OCI-LY7 (cell line): ENCODE results near the gene GTF2F1. TPM values are rescaled to one million over a fixed set of nuclear protein-coding genes. Genes with fewer than 3 reads are reported as not detected.

ENCODE experiments used
- BruUV-seq: library from RNA; stranded (reverse); fragments of 400-500 nt; replicated peaks from 2 replicates; lab custom pipeline; 2021; lab: Mats Ljungman, UMichigan
- CTCF ChIA-PET: fragments of 300-600 bp; sonication (Branson Sonifier 250); formaldehyde crosslinking; loops from one replicate; lab custom pipeline; 2022; ENCODE audit warnings: antibody characterized with exemption; ENCODE audit not compliant: unreplicated experiment; lab: Charles Lee
- POLR2A ChIA-PET: fragments of 300-600 bp; sonication (Branson Sonifier 250); formaldehyde crosslinking; loops from one replicate; lab custom pipeline; 2022; ENCODE audit warnings: antibody characterized with exemption; lab: Charles Lee
- DNase-seq: peaks from one replicate; pipeline ENCODE4 v3.0.0-alpha.2; 2015; ENCODE audit warnings: low spot score
- H2AFZ ChIP-seq: fragments of 200-600 bp; sonication (generic), shearing (Covaris generic); 2 replicates; pipeline ENCODE4 v1.6.1; 2014; ENCODE audit warnings: mild to moderate bottlenecking, antibody characterized with exemption, low read length, moderate library complexity
- H3K27ac ChIP-seq: fragments of 200-600 bp; sonication (generic); 2 replicates; pipeline ENCODE4 v1.5.1; 2014; ENCODE audit warnings: mixed run types, low read depth, mild to moderate bottlenecking, moderate library complexity, low read length, inconsistent platforms; ENCODE audit not compliant: poor library complexity, severe bottlenecking
- H3K36me3 ChIP-seq: fragments of 200-600 bp; sonication (generic); 2 replicates; pipeline ENCODE4 v1.6.1; 2014; ENCODE audit warnings: mild to moderate bottlenecking, antibody characterized with exemption, low read length, moderate library complexity, mixed read lengths; ENCODE audit not compliant: insufficient read depth
- H3K4me1 ChIP-seq: fragments of 200-600 bp; sonication (generic); 2 replicates; pipeline ENCODE4 v1.5.1; 2014; ENCODE audit warnings: mild to moderate bottlenecking, low read length; ENCODE audit not compliant: insufficient read depth, poor library complexity, severe bottlenecking
- H3K4me2 ChIP-seq: fragments of 200-600 bp; sonication (generic); 2 replicates; pipeline ENCODE4 v1.6.1; 2014; ENCODE audit warnings: mild to moderate bottlenecking, low read length
- H3K4me3 ChIP-seq: fragments of 200-600 bp; sonication (generic); 2 replicates; pipeline ENCODE4 v1.5.1; 2014; ENCODE audit warnings: mild to moderate bottlenecking, low read depth, low read length; ENCODE audit not compliant: poor library complexity, severe bottlenecking
- H3K79me2 ChIP-seq: fragments of 200-600 bp; sonication (generic); 2 replicates; pipeline ENCODE4 v1.6.1; 2016; ENCODE audit warnings: low read depth, mild to moderate bottlenecking, low read length, moderate library complexity, mixed read lengths; ENCODE audit not compliant: insufficient read depth
- H3K9me2 ChIP-seq: fragments of 200-600 bp; sonication (generic); 2 replicates; pipeline ENCODE4 v1.6.1; 2016; ENCODE audit warnings: mild to moderate bottlenecking, low read length, mixed read lengths; ENCODE audit not compliant: insufficient read depth
- H3K9me3 ChIP-seq: fragments of 200-600 bp; sonication (generic); 2 replicates; pipeline ENCODE4 v1.6.1; 2014; ENCODE audit warnings: mild to moderate bottlenecking, mixed run types, low read length, mixed read lengths
- H4K20me1 ChIP-seq: fragments of 200-600 bp; sonication (generic); 2 replicates; pipeline ENCODE4 v1.6.1; 2014; ENCODE audit warnings: mild to moderate bottlenecking, antibody characterized with exemption, low read length, moderate library complexity, mixed read lengths; ENCODE audit not compliant: insufficient read depth
- CTCF ChIP-seq: fragments of 200-600 bp; sonication (generic); conservative IDR thresholded peaks from 2 replicates; pipeline ENCODE4 v1.5.1; 2014; ENCODE audit warnings: mild to moderate bottlenecking, antibody characterized with exemption, low read length, moderate library complexity, mixed read lengths
- EZH2phosphoT487 ChIP-seq: fragments of 200-600 bp; sonication (generic); IDR thresholded peaks from 2 replicates; pipeline ENCODE4 v1.6.1; 2018; ENCODE audit warnings: low read depth, borderline replicate concordance, mild to moderate bottlenecking, mixed run types, antibody characterized with exemption, low read length, moderate library complexity, mixed read lengths
- intact Hi-C: fragments of 100-400 bp; cut with micrococcal nuclease; formaldehyde crosslinking; loops from one replicate; pipeline ENCODE4 v1.10.0; 2022; ENCODE audit not compliant: unreplicated experiment
- total RNA-seq, 2 experiments: library from RNA; depleted of rRNA in 1 of 2; stranded (reverse); fragments of >200 nt in 1 of 2; shearing (Covaris generic) in 1 of 2; gene quantifications; 2 replicates each; pipeline ENCODE4 v1.2.3, GENCODE V29; 2014 to 2022

GTF2F1 gene
- total RNA-seq, 2 experiments from 2014 or later, result 31.1 to 43.2 TPM

GRCh38 chr19:6424939-6425731, 32.2 kb upstream of the GTF2F1 start:
- DNase-seq, result peak; percentile 100
- Histone ChIP-seq H3K4me3 (peak overlapping the region; percentile 40), H2AFZ (peak overlapping the region; percentile 53; the same call in 1 of the 2 replicates), H3K36me3 (peaks cover 33% of the 10 kb centered on the region), H3K27ac (peak overlapping the region; percentile 48), H3K9me2 (no peaks in the 10 kb centered on the region), H3K79me2 (peaks cover 40% of the 10 kb centered on the region), H4K20me1 (peaks cover 24% of the 10 kb centered on the region), H3K4me2 (peak overlapping the region; percentile 51), H3K4me1 (peaks cover 26% of the 10 kb centered on the region), H3K9me3 (no peaks in the 10 kb centered on the region)
- POLR2A ChIA-PET, result interaction anchor here (0.5 to 1.2 kb wide), 4 partner anchors 9 to 650 kb away, joined by 3 to 5 read pairs (median 3); partner anchors contain the start of gene ALKBH7
- CTCF ChIA-PET, result no interaction called here
- BruUV-seq, result no TSS peak
- TF ChIP-seq CTCF, result no peak
- intact Hi-C loops, result loop anchor here (2.0 to 10.0 kb wide), 3 partner anchors 36 to 260 kb away; partner anchors contain the start of gene ALKBH7

- TF ChIP-seq CTCF (no peak), EZH2phosphoT487 (no peak)
- Histone ChIP-seq H3K36me3 (peaks cover 40% of the 10 kb centered on the region), H3K27ac (peak within 1 kb of the TSS; percentile 48), H2AFZ (peak within 1 kb of the TSS; percentile 53; the same call in 1 of the 2 replicates), H3K4me1 (peaks cover 26% of the 10 kb centered on the region), H3K4me2 (peak within 1 kb of the TSS; percentile 87), H4K20me1 (peaks cover 24% of the 10 kb centered on the region), H3K9me3 (no peaks in the 10 kb centered on the region), H3K9me2 (no peaks in the 10 kb centered on the region), H3K79me2 (peaks cover 48% of the 10 kb centered on the region), H3K4me3 (peak within 1 kb of the TSS; percentile 94)
- ChIA-PET POLR2A (interaction anchor here (1.2 kb wide), 1 partner anchor 52 kb away, joined by 5 read pairs; the partner anchor contains the start of gene ALKBH7), CTCF (no interaction called here)
- no TSS peak for BruUV-seq
- intact Hi-C loops, result loop anchor here (2.0 to 10.0 kb wide), 3 partner anchors 36 to 260 kb away; partner anchors contain the start of gene ALKBH7
- peak; percentile 51 for DNase-seq
Observed at GRCh38 chr19:6424195-6424938, 31.4 kb upstream of the GTF2F1 start, which contains the start of gene KHSRP. Gene KHSRP (minus strand): TSS chr19:6424811. CDS start chr19:6424701, 110 bp downstream.
